Fibroblast of lung (primary cell): Measurements from ENCODE around the gene GALNT12.
A peak's percentile ranks its signal among the peaks of the same experiment; 100 is the strongest.

Experiments
- CTCF ChIP-seq, 2 donors: IDR thresholded peaks in 1 of 2; conservative IDR thresholded peaks in 1 of 2; 1 replicate in 1 of 2; 2 replicates in 1 of 2; pipeline ENCODE4 v1.5.1; 2011 to 2012; ENCODE audit warnings: low read length in 2 of 2, control low read depth in 1 of 2, inconsistent platforms in 1 of 2, low read depth in 1 of 2, mild to moderate bottlenecking in 1 of 2
- EZH2 ChIP-seq: IDR thresholded peaks from 2 replicates; pipeline ENCODE4 v1.5.1; 2012; ENCODE audit warnings: low read length, control low read depth, mild to moderate bottlenecking; ENCODE audit errors: missing control alignments

DNA sequence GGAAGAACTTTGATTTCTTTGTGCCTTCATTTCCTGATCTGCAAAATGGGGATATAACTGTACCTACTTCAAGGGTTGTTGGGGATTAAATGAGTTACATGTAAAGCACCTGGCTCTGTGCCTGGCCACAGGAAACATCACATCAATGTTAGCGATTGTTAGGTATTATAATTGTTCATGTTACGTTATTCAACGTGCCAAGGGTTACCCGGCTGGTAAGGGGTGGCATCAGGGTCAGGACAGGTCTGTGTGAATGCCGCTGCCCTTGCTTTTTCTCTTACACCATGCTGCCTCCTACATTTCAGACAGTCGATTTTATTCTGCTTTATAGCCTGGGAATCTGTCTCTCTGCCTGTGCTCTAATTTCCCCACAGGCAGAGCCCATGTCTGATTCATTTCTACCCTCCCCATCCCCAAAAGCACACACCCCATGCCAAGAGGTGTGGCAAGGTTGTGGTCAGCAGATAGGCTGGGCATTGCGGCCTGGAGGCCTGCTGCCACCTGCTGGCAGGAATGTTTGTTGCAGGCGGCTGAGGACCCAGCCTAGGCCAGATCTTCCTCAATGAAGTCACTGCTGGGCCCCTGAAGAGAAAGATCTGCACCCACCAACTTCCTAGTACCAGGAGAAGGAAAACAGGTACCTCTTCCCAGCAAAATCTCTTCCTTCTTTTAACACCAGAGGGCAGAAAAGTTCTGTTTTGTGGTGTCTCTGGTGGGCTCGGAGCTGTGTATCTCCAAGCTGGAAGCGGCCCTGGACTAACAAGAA is 16.4 kb upstream of the GALNT12 start:
- TF ChIP-seq CTCF (conservative IDR thresholded peaks at IDR 0.05 in 1 of 2, IDR thresholded peaks at IDR 0.05 in 1 of 2; ENCODE audit: low read depth in 1 of 2, low read length in 2 of 2) (peak; percentile 91 to 93), EZH2 (no peak)
